RPMI7951 (cell line): Measurements from ENCODE around the gene RPL39. TPM values are rescaled to one million over a fixed set of nuclear protein-coding genes. Genes with fewer than 3 reads are reported as not detected.
"Not testable (repeated sequence)": the region's sequence is repeated elsewhere in the genome, so short reads cannot be mapped to it uniquely, and the experiment has no call there.

Experiments used
- DNase-seq: peaks from one replicate; pipeline ENCODE4 v3.0.0-alpha.2; 2012; ENCODE audit warnings: low read depth
- total RNA-seq: library from RNA; depleted of rRNA; stranded (reverse); fragments of >200 nt; shearing (Covaris generic); gene quantifications from 2 replicates; pipeline ENCODE4 v1.2.3, GENCODE V29; 2014; rRNA removed

The RPL39 gene
- 2,449 and 3,058 TPM in 2 replicates for total RNA-seq

- peak; percentile 85 for DNase-seq
Observed at GRCh38 chrX:119791437-119792231, at the start of gene RPL39. RPL39 (minus strand) TSS chrX:119791630; CDS start chrX:119791576, 54 bp downstream.

GRCh38 chrX:119833905-119834304 lies 42.5 kb upstream of the RPL39 start:
- DNase-seq, result no peak

- no peak for DNase-seq
Observed at GRCh38 chrX:119828446-119828845, 37.0 kb upstream of the RPL39 start.

- no peak for DNase-seq
Observed at GRCh38 chrX:119826399-119826959, 35.0 kb upstream of the RPL39 start.

- DNase-seq, result not testable (repeated sequence)
Observed at GRCh38 chrX:119824221-119824620, 32.8 kb upstream of the RPL39 start.

GRCh38 chrX:119821703-119822102 lies 30.3 kb upstream of the RPL39 start:
- DNase-seq, result not testable (repeated sequence)

GRCh38 chrX:119817130-119817690 lies 25.8 kb upstream of the RPL39 start:
- no peak for DNase-seq

GRCh38 chrX:119816300-119816699 lies 24.9 kb upstream of the RPL39 start:
- DNase-seq, result no peak

- peak; percentile 15 for DNase-seq
Observed at GRCh38 chrX:119809185-119809666, 17.8 kb upstream of the RPL39 start.

- not testable (repeated sequence) for DNase-seq
Observed at GRCh38 chrX:119808461-119808860, 17.0 kb upstream of the RPL39 start.

GRCh38 chrX:119802546-119802945 lies 11.1 kb upstream of the RPL39 start:
- no peak for DNase-seq

- DNase-seq, result no peak
Observed at GRCh38 chrX:119801253-119802221, 10.1 kb upstream of the RPL39 start.

- peak; percentile 21 for DNase-seq
Observed at GRCh38 chrX:119790977-119791436, 423 bp downstream of the RPL39 start.

GRCh38 chrX:119784747-119785446 lies 6.5 kb downstream of the RPL39 start:
- peak; percentile 14 for DNase-seq

GRCh38 chrX:119783026-119783425 lies 8.4 kb downstream of the RPL39 start:
- DNase-seq, result no peak

- no peak for DNase-seq
Observed at GRCh38 chrX:119778829-119779228, 12.6 kb downstream of the RPL39 start.

- no peak for DNase-seq
Observed at GRCh38 chrX:119775517-119776238, 15.8 kb downstream of the RPL39 start.

- not testable (repeated sequence) for DNase-seq
Observed at GRCh38 chrX:119769388-119769787, 22.0 kb downstream of the RPL39 start.

- peak; percentile 60 for DNase-seq
Observed at GRCh38 chrX:119768436-119768835, 23.0 kb downstream of the RPL39 start.

GRCh38 chrX:119763836-119764387 lies 27.5 kb downstream of the RPL39 start:
- DNase-seq, result no peak
